Peyer's patch (tissue), 4 donors: Measurements from ENCODE around the gene FBLN1.

Source experiments
- CTCF ChIP-seq, 6 experiments: fragments of 450-650 bp in 4 of 6; fragments of 200-600 bp in 2 of 6; sonication (generic) in 1 of 6; IDR thresholded peaks; one replicate each; pipeline ENCODE4 v1.5.1; 2017 to 2019; ENCODE audit warnings: antibody characterized with exemption in 6 of 6, mild to moderate bottlenecking in 3 of 6, moderate library complexity in 1 of 6
- POLR2A ChIP-seq, 2 donors: fragments of 450-650 bp; IDR thresholded peaks; one replicate each; pipeline ENCODE4 v1.5.1; 2017; ENCODE audit warnings: antibody characterized with exemption in 2 of 2, mild to moderate bottlenecking in 2 of 2, moderate library complexity in 2 of 2

GRCh38 chr22:45575173-45575572 is 72.5 kb downstream of the FBLN1 start:
- TF ChIP-seq CTCF (IDR thresholded peaks at IDR 0.05) (no peak), POLR2A (IDR thresholded peaks at IDR 0.05) (no peak)
